Activated T-cell treated with anti-CD3 and anti-CD28 coated beads, Interleukin-2, amount 50 U/mL, for 1 hour (primary cell): ENCODE measurements around the gene TSPAN33.
"Not testable (repeated sequence)": the region's sequence is repeated elsewhere in the genome, so short reads cannot be mapped to it uniquely, and the experiment has no call there.

Source experiments
- DNase-seq: peaks from one replicate; pipeline ENCODE4 v3.0.0-alpha.2; 2020

The TSPAN33 gene

GRCh38 chr7:129144095-129144833 is at the start of gene TSPAN33:
TSPAN33 (plus strand) TSS chr7:129144707; CDS start chr7:129144981, 274 bp downstream.
- DNase-seq, result peak; percentile 66

GRCh38 chr7:129095258-129095657 is 49.2 kb upstream of the TSPAN33 start:
- no peak for DNase-seq

- DNase-seq, result no peak
Observed at GRCh38 chr7:129098409-129099084, 46.0 kb upstream of the TSPAN33 start.

- no peak for DNase-seq
Observed at GRCh38 chr7:129100827-129101166, 43.7 kb upstream of the TSPAN33 start.

DNA sequence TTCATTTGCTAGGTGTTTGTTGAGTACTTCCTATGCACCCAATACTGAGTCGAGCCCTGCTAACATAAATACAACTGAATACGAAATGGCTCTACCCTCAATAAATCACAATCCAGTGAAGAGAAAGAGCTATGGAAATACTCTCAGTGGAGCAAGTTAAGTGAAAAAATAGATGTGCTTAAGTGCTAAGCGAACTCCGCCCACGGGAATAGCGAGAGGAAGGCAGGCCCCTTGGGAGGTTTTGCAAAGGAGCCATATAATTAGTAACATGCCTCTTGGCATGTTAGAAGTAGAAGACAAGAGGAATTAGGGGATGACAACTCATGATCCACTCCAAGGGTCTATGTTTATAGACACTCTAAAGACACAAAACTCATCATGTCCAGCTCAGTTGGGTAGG is 42.8 kb upstream of the TSPAN33 start:
- DNase-seq, result no peak

GRCh38 chr7:129103561-129104324 is 40.8 kb upstream of the TSPAN33 start:
- no peak for DNase-seq

DNA sequence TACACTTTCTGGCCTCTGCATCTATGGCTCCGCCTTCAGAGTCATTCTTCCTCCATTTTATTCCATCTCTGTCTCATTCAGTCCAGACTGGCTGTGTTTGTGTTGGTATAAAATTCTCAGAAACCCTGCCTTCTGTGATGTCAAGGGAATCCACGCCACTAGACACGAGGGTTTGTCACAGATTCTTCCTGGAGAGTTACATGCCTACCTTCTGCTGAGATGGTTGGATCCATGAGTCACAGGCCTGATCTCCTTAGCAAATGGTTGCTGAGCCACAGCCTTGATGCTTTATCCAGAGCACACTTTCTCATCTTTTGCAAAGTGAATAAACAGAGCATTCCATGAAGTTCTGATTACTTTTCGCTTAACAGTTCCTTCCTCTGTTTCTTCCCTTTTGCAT is 35.9 kb upstream of the TSPAN33 start:
- DNase-seq, result no peak

DNA sequence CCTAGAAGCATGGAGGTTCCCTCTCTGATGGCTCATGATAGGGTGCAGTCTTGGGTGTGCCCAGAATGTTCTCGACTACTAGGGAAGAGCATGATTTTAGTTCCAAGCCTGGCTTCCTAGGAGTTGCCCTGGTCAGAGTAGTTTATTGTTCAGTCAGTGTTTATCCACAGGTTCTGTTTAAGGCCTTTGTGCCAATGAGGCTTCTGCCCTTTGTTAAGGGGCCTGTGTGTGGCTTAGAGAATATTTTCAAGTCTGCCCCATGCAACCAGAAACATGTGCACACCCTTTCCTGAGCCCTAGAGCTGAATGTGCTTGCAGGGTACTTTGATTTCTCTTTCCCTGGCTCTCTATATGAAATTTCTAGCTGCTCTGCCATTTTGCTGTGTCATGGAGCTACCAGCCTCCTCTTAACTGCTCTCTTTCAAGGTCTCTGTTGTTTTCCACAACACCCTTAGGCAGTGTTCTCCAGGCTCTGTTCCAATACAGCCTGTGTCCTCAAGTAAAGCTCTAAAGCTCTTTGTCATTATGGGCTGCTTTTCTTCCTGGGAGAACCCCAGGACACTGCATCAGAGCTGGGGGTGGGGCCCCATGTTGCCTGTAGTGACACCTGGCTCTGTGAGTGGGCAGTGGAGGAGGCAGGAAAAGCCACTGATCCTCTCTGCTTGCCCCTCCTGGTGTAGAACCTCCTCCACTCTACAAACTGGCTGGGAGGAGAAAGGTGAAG is 34.1 kb upstream of the TSPAN33 start:
- DNase-seq, result no peak

- no peak for DNase-seq
Observed at GRCh38 chr7:129110982-129111376, 33.5 kb upstream of the TSPAN33 start.

DNA sequence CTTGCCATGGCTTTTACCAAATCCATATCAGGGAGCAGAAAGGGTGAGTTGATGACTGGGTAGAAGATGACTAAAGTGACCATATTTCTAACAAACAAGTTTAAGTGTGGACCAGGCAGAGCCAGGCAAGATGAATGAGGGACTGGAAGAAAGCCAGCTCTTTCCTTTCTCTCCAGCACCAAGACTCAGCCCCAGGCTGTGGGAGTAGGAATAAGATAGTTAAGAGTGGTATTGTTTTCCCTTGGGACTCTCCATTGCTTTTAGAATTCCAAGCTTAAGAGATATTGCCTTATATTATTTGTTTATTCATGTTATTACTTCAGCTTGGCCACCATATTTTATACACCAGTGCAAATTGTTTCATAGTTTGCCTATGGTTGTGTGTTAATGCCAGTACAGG is 28.8 kb upstream of the TSPAN33 start:
- DNase-seq, result no peak

GRCh38 chr7:129118182-129118581 is 26.3 kb upstream of the TSPAN33 start:
- no peak for DNase-seq

GRCh38 chr7:129118976-129119375 is 25.5 kb upstream of the TSPAN33 start:
- no peak for DNase-seq

DNA sequence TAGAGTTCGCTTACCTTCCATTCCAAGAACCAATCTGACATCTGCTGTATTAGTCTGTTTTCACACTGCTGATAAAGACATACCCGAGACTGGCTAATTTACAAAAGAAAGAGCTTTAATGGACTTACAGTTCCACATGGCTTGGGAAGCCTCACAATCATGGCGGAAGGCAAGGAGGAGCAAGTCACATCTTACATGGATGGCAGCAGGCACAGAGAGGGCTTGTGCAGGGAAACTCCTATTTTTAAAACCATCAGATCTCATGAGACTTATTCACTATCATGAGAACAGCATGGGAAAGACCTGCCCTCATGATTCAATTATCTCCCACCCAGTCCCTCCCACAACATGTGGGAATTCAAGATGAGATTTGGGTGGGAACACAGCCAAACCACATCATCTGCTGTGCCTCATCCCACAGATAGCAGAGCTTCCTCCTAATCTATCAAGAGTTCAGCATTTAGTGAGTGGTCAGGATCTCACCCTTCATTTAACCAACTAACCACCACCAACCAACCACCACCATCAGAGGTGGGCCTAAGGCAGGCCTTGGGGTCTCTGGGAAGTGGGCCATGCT is 22.9 kb upstream of the TSPAN33 start:
- not testable (repeated sequence) for DNase-seq

GRCh38 chr7:129122078-129122750 is 22.3 kb upstream of the TSPAN33 start:
- DNase-seq, result no peak

- DNase-seq, result no peak
Observed at GRCh38 chr7:129122751-129123509, 21.6 kb upstream of the TSPAN33 start.

- DNase-seq, result no peak
Observed at GRCh38 chr7:129123510-129123857, 21.0 kb upstream of the TSPAN33 start.

DNA sequence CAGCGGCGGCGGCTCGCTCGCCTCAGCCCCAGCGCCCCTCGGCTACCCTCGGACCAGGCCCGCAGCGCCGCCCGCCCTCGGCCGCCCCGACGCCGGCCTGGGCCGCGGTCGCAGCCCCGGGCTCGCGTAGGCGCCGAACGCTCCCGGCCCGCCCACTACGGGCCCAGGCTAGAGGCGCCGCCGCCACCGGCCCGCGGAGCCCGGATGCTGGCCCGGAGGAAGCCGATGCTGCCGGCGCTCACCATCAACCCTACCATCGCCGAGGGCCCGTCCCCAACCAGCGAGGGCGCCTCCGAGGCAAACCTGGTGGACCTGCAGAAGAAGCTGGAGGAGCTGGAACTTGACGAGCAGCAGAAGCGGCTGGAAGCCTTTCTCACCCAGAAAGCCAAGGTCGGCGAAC is 18.2 kb upstream of the TSPAN33 start:
- no peak for DNase-seq

DNA sequence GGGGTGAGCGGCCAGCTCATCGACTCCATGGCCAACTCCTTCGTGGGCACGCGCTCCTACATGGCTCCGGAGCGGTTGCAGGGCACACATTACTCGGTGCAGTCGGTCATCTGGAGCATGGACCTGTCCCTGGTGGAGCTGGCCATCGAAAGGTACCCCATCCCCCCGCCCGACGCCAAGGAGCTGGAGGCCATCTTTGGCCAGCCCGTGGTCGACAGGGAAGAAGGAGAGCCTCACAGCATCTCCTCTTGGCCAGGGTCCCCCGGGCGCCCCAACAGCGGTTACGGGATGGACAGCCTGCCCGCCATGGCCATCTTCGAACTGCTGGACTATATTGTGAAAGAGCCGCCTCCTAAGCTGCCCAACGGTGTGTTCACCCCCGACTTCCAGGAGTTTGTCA is 17.4 kb upstream of the TSPAN33 start:
- no peak for DNase-seq

- no peak for DNase-seq
Observed at GRCh38 chr7:129127601-129128000, 16.9 kb upstream of the TSPAN33 start.

DNA sequence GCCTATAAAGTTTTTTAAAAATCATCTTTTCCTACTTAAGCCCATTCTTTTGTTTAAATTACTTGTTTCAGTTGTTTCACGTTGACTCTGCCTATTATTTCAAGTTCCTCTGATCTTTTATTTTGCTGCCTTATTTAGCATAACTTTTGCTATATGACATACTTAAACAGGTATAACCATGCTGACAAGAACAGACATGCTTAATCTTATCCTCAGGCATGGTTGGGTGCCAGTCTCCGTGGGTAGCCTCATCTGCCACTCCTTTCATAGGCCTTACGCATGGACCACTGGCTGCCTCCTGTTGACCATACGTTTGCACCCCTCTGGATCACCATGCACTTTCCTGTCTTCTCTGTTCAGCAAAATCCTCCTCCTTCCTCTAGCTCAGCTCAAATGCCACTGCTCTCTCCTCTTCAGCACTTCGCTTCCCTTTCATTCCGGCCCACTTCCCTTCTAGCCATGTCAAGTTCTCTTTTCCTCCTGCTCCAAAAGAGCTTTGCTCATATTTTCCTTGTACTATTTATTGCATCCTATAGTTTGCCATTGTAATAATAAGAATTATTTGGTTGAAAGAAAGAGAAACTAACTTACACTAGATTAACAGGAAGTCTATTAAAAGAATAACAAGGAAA is 10.0 kb upstream of the TSPAN33 start:
- DNase-seq, result no peak
